Measurements from ENCODE around the gene RHOG. TPM values are rescaled to one million over a fixed set of nuclear protein-coding genes. Genes with fewer than 3 reads are reported as not detected.
A peak's percentile ranks its signal among the peaks of the same experiment; 100 is the strongest.
"Not testable (repeated sequence)": the region's sequence is repeated elsewhere in the genome, so short reads cannot be mapped to it uniquely, and the experiment has no call there.

The RHOG gene
- 1.2 TPM for total RNA-seq

DNA sequence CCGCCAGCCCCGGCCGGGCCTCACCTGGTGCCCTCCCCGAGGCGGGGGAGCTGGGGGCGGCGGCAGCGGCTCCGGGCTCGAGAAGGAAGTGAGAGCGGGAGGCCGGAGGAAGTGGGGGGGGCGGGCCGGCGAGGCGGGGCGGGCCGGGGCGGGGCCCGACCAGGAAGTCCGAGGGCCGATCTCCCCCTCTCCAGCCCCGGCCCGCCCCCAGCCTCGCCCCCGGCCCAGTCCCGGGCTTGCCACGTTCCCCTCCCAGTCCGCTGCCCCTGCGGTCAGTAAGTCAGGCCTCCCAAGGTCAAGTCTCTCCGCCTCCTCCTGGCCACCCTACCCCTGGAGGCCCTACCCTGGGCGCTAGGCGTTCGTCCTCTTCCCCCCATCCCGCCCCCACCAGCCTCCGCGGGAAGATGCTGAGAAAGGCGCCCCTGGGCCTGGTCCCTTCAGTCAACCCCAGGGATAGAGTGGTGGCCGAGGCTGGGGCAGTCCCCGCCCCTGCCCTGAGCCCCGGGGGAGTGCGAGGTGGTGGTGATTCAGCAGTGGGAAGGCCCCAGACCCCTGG is at the start of gene RHOG:
TSS of gene RHOG (minus strand) at position 90 of the 556 bp plus-strand sequence. CDS start 12,821 bp downstream, outside the sequence.
- DNase-seq (ENCODE audit: low spot score in 2 of 2) = peak; percentile 90 to 93
- FAIRE-seq = no peak

DNA sequence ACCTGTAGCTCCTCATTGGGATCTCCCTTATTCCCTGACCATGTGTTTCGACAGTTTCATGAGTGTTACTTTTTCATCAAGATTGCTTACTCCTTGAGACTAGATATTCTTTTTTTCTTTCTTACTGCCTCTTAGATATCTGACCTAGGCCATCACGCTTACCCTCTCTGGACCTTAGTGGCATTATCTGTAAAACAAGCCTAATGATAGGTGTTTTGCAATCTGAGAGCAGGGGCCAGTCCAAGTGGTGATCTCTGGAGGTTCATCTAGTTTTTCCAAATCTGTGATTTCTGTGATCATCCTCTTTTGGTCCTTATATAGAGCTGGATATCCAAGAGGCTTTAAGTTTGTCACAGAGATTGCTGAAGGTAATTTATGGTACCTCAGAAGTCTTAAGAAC is 49.3 kb upstream of the RHOG start:
- FAIRE-seq (no peak), DNase-seq (ENCODE audit: low spot score in 2 of 2) (no peak)

DNA sequence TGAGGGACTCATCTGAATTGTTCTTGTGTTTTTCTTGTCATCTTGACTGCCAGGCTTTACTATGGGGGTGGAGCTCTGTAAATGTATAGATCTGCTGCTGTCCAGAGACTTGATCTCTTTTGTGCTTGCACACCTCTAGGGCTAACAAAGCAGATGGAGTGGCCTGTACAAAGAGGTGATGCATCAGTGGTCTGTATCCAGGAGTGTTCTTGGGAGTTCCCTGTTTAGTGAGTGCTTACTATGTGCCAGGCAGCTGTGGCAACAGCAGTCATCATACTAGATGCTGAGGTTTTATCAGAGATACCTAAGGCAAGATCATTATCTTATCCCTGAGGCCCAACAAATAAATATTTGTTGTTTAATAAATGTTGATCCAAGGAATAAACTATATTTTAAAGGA is 48.1 kb upstream of the RHOG start:
- DNase-seq (ENCODE audit: low spot score in 2 of 2) (no peak), FAIRE-seq (no peak)

DNA sequence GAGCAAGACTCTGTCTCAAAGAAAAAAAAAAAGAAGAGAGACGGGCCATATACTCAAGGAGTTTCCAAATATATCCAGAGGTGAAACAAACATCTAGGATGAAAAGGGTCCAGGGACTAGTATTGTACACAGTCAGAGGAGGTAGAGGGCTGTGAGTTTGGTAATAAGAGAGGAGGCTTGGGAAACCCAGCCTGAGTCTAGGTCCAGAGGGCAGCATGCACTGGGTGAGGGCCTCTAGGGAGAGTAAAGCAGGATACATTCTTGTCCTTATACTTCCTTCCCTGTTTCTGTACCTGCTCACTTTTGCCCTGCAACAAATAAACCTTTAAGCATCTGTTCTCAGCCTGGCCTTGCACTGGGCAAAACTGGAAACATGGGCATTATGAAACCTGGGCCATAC is 46.2 kb upstream of the RHOG start:
- FAIRE-seq = no peak
- DNase-seq (ENCODE audit: low spot score in 2 of 2) = no peak

DNA sequence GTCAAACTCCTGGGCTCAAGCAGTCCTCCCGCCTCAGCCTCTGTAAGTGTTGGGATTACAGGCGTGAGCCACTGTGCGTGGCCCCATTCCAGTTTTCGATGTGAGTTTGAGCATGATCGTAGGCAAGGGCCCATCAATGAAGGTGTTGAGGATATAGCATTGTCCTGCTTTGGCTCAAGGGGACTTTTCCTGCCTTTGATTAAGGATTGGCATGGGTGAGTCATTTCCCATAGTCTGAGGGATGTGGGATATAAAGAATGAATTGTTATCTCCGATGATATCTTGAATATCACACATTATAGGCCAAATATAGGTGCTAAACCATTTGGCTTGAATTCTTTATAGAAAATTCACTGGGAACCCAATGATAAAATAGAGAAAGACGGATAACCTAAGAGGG is 45.1 kb upstream of the RHOG start:
- FAIRE-seq (no peak), DNase-seq (ENCODE audit: low spot score in 2 of 2) (no peak)

DNA sequence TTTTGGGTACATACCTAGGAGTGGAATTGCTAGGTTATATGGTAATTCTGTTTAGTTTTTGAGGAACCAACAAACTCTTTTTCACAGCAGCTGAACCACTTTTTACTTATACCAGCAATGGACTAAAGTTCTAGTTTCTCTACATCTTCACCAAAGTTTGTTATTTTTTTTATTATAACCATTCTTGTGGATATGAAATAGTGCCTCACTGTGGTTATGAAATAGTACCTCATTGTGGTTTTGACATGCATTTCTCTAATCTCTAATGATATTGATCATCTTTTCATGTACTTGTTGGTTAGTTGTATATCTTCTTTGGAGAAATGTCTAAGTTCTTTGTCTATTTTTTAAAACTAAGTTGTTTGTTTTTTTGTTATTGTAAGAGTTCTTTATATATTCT is 41.9 kb upstream of the RHOG start:
- no peak for FAIRE-seq

DNA sequence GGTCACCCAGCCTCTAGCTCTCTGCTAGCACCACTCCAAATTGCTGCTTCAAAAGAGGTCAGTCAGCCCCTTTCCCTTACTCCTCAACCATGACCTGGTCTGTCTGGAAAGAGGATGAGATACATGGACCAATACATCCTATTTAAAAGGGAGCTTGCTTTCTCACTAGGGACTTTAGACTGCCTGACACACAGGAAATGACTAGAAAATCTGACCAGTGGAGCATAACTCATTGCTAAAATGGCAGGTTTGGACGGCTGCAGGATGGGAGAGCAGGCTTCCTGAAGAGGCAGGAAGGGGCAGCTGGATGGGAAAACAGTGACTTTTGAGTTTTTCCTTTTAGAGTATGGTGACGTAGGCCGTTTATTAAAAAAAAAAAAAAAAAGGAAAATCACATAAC is 40.0 kb upstream of the RHOG start:
- no peak for FAIRE-seq
- DNase-seq (ENCODE audit: low spot score in 2 of 2) = no peak

More for the DNA sequence above, 41.9 kb upstream of the RHOG start:
- no peak for DNase-seq (ENCODE audit: low spot score in 2 of 2)

DNA sequence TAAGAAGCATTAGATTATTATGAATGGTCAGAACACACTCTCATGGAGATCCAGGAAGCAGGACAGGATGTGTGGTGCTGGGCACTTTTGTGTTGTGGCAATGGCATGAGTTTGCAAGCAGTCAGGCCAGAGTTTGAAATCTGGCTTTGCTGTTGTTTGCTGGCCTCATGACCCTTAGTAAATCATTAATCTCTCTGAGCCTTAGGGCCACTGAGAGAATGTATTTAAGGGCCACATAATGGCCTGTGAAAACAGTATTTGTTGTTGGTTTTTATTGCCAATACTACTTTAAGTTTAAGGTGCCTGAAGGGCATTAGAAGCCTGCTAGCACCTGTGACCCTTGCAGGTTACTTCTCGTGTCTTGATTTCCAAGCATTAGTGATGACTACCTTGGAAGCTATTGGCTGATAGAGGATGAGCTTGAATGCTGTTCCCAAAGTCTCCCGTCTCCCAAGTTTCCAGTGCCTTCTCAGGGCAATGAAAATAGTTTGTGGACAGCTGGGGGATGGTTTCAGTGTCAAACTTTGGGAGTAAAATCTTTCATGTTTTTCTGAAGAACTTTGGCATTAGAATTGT is 39.3 kb upstream of the RHOG start:
- FAIRE-seq (no peak), DNase-seq (ENCODE audit: low spot score in 2 of 2) (no peak)

DNA sequence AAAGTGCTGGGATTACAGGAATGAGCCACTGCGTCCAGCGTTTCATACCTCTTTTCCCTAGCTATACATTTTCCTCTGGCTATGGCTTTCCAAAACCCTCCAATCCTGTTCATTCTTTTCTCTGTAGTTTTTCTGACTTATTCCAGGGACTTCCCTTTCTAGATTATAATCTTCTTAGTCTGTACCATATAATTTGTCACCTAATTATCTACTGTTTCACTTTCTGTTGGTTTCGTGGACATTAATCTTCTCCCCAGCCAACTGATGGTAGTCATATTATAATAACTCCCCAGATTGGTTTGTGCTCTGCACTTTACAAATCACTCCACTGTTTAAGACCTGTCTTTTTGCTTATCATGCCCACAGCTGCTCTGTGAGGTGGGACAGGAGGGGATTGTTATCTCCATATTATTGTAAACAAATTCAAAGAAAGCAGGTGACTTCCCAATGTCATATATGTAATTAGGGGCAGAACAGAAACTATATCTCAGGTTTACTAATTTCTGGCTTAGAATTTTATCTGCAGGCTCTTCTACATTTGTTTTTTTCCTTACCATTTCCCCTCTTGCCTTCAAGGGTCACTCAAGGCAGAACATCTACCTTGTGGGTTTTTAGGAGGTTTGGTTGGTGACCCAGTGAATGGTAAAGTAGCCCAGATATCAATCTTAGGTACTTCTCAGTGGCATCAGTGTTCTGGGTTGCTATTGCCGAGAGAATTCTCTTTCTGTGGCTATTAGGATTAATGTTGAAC is 38.6 kb upstream of the RHOG start:
- FAIRE-seq (no peak), DNase-seq (ENCODE audit: low spot score in 2 of 2) (no peak)

DNA sequence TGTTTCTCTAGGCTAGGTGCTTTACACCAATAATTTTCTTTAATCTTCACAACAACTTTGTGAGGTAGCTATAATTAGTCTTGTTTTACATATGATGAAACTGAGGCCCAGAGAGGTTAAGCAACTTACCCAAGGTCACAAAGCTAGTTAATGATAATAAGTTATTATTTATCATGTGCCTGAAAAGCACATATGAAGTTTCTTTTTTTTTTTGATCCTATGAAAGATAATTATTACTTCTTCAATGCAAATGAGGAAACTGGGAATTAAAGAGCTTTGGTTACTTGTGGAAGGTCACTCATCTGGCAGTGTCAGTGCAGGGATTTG is 37.5 kb upstream of the RHOG start:
- DNase-seq (ENCODE audit: low spot score in 2 of 2) (no peak), FAIRE-seq (no peak)

DNA sequence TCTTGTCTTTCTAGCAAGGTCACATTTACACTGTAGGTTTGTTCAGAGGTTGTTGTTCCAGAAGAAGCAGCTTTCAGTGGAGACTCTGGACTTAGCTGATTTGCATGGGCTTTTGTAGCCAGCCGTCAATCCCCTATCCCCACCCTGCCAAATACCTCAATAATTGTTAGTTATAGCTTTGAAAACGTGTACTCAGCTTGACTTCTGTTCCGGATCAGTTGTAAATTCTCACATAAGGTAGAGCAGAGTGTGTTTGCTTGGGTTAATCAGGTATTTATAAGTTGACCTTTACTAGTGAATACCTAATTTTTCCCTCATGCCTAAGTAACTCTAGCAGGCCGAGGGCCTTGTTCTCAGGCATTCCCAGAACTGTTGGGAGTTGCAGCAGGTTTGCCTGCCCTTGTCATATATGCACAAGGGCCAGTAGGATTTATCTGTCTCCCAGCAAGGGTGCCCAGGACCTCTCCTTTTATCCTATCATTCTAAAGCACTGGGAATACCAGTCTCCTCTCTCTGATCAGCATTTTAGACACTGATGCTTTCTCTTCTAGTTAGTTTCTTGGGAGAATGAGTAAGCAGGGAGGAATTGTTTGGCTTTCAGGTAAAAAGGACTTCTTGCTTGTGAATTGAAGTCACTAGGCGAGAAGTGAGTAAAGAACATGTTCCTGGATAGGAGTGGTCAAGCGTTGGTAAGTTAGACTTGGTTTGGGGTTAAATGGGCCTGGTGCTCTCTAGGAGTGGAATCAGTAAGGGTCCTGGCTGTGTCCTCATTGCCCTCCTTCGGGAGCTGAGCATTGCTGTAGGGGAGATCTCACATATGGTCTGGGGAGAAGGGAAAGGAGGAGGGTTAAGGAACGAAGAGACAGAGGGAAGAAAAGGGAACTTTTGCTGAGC is 36.9 kb upstream of the RHOG start:
- DNase-seq (ENCODE audit: low spot score in 2 of 2) (no peak), FAIRE-seq (no peak)

DNA sequence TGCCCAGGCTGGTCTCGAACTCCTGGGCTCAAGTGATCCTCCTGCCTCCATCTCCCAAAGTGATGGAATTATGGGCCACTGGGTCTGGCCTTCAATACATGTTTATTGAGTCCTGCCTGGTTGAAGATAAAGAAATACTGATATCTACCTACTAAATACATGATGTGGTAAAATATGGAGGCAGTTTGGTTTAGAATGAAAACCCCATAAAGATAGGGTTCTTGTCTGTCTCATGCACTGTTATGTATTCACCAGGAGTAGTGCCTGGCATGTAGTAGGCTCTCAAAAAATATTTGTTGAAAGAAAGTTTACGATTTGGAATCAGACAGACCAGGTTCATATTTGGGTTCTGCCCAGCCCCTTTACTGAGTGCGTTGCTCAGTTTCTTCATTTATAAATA is 35.9 kb upstream of the RHOG start:
- no peak for FAIRE-seq
- no peak for DNase-seq (ENCODE audit: low spot score in 2 of 2)

DNA sequence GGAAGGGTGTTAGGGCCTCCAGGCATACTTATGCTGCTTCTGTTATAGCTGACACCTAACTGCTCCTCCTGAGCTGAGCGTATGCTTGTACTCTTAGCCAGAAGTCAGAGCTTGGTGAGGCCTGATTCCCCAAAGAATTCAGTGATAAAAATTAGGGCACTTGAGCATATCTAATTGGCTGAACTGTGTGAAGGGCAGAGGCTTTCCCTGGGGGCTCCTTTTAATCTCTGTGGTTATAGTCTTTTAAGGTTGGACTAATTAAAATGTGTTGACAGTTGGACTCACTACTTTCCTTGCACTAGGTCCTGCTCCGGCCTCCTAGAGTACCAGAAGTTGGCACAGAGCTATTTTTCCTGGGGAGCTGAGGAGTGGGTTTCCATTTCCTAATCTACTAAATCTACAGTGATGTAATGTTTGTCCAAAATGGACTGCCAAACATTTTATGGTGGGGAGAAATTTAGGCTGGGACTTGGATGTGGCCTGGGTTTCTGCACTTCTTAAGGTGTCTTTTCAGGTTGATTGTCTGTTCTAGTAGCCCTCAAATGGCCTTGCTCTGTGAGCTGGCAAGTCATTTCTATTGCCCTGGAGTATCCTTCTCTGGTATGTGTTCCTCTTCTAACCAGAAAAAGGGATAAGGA is 33.1 kb upstream of the RHOG start:
- FAIRE-seq (no peak), DNase-seq (ENCODE audit: low spot score in 2 of 2) (no peak)

DNA sequence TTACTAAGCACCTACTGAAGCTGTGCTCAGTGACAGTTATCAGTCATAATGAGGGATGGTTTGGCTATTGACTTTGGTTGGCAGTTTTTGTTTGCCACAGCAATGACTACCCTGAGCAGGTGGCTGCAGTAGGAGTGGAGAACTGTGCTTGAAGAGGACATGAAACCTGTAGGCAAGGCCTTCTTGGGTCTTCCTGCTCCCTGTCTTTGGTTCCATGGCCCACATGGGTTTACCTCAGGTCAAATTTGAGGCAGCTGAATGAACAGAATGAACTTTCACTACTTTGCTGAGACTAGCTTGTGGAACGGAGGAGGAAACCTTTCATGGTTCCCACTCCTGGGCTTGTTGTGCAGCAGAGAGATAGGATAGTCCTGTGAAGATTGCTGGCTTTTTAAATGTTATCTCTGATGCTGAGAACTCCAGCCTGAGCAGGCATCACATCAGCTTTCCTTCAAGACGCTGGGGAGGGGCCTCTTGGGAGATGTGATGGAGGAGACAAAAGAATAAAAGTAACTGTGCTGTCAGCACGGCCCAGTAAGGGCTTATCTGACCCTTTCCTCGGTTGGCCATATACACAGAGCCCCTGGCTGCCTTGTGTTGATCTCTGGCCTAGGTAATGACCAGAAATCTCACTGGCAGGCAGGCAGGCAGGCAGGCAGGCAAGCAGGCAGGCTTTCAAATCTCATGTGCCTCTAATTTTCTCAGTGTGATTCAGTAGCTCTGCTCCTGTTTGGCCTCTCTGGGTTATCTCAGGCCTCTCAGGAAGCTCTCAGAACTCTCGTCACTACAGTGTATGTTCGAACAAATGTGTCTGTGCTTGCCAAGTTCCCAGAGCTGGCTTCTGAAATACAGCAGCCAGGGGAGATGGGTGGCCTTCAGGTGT is 26.7 kb upstream of the RHOG start:
- DNase-seq (ENCODE audit: low spot score in 2 of 2) (no peak), FAIRE-seq (no peak)

DNA sequence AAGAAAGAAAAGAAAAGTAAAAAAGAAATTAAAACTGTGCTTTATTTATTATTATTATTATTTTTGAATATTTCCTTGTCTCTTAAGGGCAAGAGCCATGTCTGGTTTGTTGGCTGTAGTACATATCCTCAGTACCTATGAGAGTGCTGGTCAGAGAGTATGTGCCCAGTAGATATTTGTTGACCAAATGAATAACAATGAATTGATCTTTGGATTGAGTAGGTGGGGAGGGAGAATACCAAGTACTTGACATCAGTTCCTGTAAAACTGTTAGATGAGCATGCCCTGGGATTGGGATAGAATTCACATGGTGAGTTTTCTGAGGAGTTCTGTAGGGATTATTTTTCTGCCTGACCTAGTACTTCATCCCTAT is 26.1 kb upstream of the RHOG start:
- DNase-seq (ENCODE audit: low spot score in 2 of 2) = no peak
- no peak for FAIRE-seq

DNA sequence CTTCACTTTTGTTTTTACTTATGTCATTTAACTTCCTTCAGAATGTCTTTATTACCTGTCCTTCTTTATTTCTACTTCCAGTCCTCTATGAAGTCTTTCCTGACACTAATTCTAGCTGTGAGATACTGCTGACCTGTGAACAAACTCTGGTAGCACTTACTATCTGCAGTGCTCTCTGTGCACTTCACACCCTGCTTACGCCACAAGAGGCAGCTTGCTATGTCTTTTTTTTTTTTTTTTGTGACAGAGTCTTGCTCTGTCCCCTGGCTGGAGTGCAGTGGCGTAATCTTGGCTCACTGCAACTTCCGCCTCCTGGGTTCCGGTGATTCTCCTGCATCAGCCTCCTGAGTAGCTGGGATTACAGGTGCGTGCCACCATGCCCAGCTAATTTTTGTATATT is 25.4 kb upstream of the RHOG start:
- no peak for FAIRE-seq
- DNase-seq (ENCODE audit: low spot score in 2 of 2) = no peak

DNA sequence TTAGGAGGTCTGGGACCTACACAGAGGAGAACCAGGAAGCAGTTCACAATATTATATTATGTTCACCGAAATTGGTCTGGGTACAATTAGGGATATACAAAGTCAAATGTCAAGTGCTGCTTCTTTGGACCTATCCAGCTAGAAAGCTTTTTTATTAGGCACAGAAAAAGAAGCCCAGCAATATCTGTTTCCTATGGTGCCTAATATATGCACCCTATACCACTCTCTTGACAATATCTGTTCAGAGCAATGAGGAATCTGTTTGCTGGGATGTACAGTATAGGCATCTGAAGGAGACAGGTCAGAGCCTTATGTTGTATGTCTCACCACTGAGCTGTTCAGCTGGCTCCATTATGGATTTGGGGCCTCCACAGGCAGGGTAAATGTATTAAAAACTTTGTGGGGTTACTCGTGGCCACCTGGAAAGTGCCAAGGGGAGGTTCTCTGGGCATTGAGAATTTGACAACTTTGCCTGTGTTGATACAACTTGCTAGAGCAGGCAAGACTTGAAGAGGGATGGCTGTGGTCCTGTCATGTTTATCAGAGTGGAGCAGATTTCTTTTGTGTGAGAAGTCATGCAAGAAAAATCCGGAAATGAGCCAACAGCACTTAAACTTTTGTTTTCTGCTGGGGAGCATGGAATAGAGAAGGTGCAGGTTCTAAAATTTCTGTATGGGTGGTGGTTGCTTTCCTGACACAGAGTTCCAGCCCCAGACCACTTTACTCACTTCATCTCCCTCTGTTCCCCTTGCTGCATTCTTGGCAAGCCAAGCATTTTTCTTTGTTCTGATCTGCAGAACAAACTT is 24.8 kb upstream of the RHOG start:
- no peak for DNase-seq (ENCODE audit: low spot score in 2 of 2)
- FAIRE-seq = no peak

DNA sequence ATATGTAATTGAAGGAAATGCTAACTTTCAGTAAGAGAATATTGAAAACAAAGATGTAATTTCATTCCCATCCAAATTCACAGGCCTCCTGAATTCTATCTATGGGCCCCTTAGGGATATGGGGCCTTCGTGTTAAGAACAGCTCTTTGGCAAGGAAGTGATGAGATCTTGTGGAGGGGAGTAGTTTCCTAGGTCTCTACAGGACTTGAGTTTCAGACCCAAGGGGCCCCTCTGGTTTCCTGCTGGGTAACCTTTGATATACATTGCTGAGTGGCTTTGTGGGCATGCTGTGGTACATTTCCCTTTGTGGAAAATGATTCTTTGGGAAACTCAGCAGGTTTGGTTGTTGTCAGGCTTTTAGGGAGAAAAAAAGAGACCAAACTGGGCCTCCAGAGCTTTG is 20.9 kb upstream of the RHOG start:
- DNase-seq (ENCODE audit: low spot score in 2 of 2) = no peak
- no peak for FAIRE-seq

DNA sequence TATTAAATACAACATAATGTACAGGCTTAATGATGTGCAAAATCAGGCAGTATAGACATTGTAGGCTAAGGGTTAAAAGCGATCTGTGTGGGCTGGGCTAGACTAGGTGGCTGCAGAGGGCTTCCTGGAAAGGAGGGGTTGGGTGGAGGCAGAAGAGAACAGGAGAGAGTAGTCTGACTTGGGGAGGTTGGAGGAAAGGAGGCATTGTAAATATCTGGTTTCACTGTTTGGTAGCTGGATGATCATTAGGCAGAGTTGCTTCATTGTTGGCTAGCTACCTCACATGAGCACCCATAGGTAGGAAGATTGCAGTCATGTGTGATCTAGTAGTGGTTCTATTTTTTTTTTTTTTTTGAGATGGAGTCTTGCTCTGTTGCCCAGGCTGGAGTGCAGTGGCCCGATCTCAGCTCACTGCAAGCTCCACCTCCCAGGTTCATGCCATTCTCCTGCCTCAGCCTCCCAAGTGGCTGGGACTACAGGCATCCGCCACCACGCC is 20.2 kb upstream of the RHOG start:
- DNase-seq (ENCODE audit: low spot score in 2 of 2); FAIRE-seq: not testable (repeated sequence)
